ENCODE measurements around the gene SACM1L.
"Not testable (repeated sequence)": the region's sequence is repeated elsewhere in the genome, so short reads cannot be mapped to it uniquely, and the experiment has no call there.

DNA sequence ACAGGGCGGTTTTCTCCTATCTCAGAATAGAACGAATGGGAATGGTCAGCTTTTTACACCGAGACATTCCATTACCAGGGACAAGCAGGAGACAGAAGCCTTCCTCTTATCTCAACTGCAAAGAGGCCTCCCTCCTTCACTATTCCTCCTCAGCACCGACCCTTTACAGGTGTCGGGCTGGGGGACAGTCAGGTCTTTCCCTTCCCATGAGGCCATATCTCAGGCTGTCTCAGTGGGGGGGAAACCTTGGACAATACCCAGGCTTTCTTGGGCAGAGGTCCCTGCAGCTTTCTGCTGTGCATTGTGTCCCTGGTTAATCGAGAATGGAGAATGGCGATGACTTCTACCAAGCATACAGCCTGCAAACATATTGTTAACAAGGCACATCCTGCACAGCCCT lies 67.9 kb downstream of the SACM1L start:
- TF ChIP-seq, protein P1, sequence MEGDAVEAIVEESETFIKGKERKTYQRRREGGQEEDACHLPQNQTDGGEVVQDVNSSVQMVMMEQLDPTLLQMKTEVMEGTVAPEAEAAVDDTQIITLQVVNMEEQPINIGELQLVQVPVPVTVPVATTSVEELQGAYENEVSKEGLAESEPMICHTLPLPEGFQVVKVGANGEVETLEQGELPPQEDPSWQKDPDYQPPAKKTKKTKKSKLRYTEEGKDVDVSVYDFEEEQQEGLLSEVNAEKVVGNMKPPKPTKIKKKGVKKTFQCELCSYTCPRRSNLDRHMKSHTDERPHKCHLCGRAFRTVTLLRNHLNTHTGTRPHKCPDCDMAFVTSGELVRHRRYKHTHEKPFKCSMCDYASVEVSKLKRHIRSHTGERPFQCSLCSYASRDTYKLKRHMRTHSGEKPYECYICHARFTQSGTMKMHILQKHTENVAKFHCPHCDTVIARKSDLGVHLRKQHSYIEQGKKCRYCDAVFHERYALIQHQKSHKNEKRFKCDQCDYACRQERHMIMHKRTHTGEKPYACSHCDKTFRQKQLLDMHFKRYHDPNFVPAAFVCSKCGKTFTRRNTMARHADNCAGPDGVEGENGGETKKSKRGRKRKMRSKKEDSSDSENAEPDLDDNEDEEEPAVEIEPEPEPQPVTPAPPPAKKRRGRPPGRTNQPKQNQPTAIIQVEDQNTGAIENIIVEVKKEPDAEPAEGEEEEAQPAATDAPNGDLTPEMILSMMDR (IDR thresholded peaks at IDR 0.05): not testable (repeated sequence)
- TF ChIP-seq, protein P2, sequence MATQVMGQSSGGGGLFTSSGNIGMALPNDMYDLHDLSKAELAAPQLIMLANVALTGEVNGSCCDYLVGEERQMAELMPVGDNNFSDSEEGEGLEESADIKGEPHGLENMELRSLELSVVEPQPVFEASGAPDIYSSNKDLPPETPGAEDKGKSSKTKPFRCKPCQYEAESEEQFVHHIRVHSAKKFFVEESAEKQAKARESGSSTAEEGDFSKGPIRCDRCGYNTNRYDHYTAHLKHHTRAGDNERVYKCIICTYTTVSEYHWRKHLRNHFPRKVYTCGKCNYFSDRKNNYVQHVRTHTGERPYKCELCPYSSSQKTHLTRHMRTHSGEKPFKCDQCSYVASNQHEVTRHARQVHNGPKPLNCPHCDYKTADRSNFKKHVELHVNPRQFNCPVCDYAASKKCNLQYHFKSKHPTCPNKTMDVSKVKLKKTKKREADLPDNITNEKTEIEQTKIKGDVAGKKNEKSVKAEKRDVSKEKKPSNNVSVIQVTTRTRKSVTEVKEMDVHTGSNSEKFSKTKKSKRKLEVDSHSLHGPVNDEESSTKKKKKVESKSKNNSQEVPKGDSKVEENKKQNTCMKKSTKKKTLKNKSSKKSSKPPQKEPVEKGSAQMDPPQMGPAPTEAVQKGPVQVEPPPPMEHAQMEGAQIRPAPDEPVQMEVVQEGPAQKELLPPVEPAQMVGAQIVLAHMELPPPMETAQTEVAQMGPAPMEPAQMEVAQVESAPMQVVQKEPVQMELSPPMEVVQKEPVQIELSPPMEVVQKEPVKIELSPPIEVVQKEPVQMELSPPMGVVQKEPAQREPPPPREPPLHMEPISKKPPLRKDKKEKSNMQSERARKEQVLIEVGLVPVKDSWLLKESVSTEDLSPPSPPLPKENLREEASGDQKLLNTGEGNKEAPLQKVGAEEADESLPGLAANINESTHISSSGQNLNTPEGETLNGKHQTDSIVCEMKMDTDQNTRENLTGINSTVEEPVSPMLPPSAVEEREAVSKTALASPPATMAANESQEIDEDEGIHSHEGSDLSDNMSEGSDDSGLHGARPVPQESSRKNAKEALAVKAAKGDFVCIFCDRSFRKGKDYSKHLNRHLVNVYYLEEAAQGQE (IDR thresholded peaks at IDR 0.05; ENCODE audit: insufficient read depth in 1 of 2, low read depth in 2 of 2, low read length in 1 of 2): not testable (repeated sequence)
- not testable (repeated sequence) for TF ChIP-seq SIN3A (IDR thresholded peaks at IDR 0.05; ENCODE audit: borderline replicate concordance, insufficient read depth, low read depth, low read length)

All from Panc1 (cell line).